GM21825 (cell line): ENCODE measurements around the gene PTPN14.

Source experiments
- ATAC-seq: cut with Tn5 transposase; IDR thresholded peaks from one replicate; pipeline ENCODE4 v1.9.1; 2021; ENCODE audit warnings: mild to moderate bottlenecking, moderate library complexity; ENCODE audit not compliant: unreplicated experiment

PTPN14 gene

GRCh38 chr1:214569357-214570004 is 18.1 kb upstream of the PTPN14 start:
- ATAC-seq = no peak

GRCh38 chr1:214568328-214568727 is 16.9 kb upstream of the PTPN14 start:
- ATAC-seq = no peak

- no peak for ATAC-seq
These were observed 16.1 kb upstream of the PTPN14 start for GRCh38 chr1:214567481-214567980.

- no peak for ATAC-seq
These were observed 15.0 kb upstream of the PTPN14 start for GRCh38 chr1:214566158-214567104.

- no peak for ATAC-seq
These were observed 13.9 kb upstream of the PTPN14 start for GRCh38 chr1:214565310-214565709.

- ATAC-seq = no peak
These were observed 12.5 kb upstream of the PTPN14 start for GRCh38 chr1:214563881-214564280.

- ATAC-seq = no peak
These were observed 6.7 kb upstream of the PTPN14 start for GRCh38 chr1:214557952-214558735.

- no peak for ATAC-seq
These were observed 1.8 kb upstream of the PTPN14 start for GRCh38 chr1:214553142-214553710.

GRCh38 chr1:214552174-214552608 is 789 bp upstream of the PTPN14 start:
- no peak for ATAC-seq

- ATAC-seq = no peak
These were observed 456 bp downstream of the PTPN14 start for GRCh38 chr1:214550857-214551435.

- ATAC-seq = no peak
These were observed 1.2 kb downstream of the PTPN14 start for GRCh38 chr1:214550013-214550856.

- ATAC-seq = no peak
These were observed 1.8 kb downstream of the PTPN14 start for GRCh38 chr1:214549604-214550003.

GRCh38 chr1:214548988-214549387 is 2.4 kb downstream of the PTPN14 start:
- no peak for ATAC-seq

- ATAC-seq = no peak
These were observed 3.1 kb downstream of the PTPN14 start for GRCh38 chr1:214548271-214548670.

GRCh38 chr1:214547747-214548146 is 3.7 kb downstream of the PTPN14 start:
- no peak for ATAC-seq

GRCh38 chr1:214546886-214547641 is 4.3 kb downstream of the PTPN14 start:
- ATAC-seq = no peak

GRCh38 chr1:214546084-214546483 is 5.3 kb downstream of the PTPN14 start:
- ATAC-seq = no peak

GRCh38 chr1:214545293-214545692 is 6.1 kb downstream of the PTPN14 start:
- ATAC-seq = no peak

GRCh38 chr1:214544791-214545190 is 6.6 kb downstream of the PTPN14 start:
- ATAC-seq = no peak
